Activated CD8-positive, alpha-beta T cell treated with anti-CD3 and anti-CD28 coated beads for 36 hours (primary cell): ENCODE data around the gene MAGI3. TPM values are rescaled to one million over a fixed set of nuclear protein-coding genes. Genes with fewer than 3 reads are reported as not detected.
"Not testable (repeated sequence)": the region's sequence is repeated elsewhere in the genome, so short reads cannot be mapped to it uniquely, and the experiment has no call there.

Source experiments
- ATAC-seq: fragments of 200-7000 bp; cut with Tn5 transposase; one replicate; pipeline ENCODE4 v1.10.0; 2021; ENCODE audit warnings: mild to moderate bottlenecking, moderate library complexity
- CTCF ChIA-PET: fragments of 350-600 bp; sonication (Branson Sonifier 250); formaldehyde crosslinking; loops from one replicate; lab custom pipeline; 2021; ENCODE audit warnings: antibody characterized with exemption; lab: Charles Lee
- POLR2A ChIA-PET: fragments of 350-600 bp; sonication (Branson Sonifier 250); formaldehyde crosslinking; loops from one replicate; lab custom pipeline; 2021; ENCODE audit warnings: antibody characterized with exemption; lab: Charles Lee
- DNase-seq: peaks from one replicate; pipeline ENCODE4 v3.0.0-alpha.2; 2020
- H3K27ac Mint-ChIP-seq: one replicate; pipeline ENCODE4 v1.8.0; 2021; ENCODE audit warnings: mild to moderate bottlenecking, mixed read lengths
- H3K27me3 Mint-ChIP-seq: one replicate; pipeline ENCODE4 v1.8.0; 2021; ENCODE audit warnings: mixed read lengths
- H3K36me3 Mint-ChIP-seq: one replicate; pipeline ENCODE4 v1.8.0; 2021; ENCODE audit warnings: low read depth, mixed read lengths
- H3K4me1 Mint-ChIP-seq: one replicate; pipeline ENCODE4 v1.8.0; 2021; ENCODE audit warnings: low read depth, mixed read lengths
- H3K4me3 Mint-ChIP-seq: one replicate; pipeline ENCODE4 v1.8.0; 2021; ENCODE audit warnings: mild to moderate bottlenecking, moderate library complexity, mixed read lengths
- H3K9me3 Mint-ChIP-seq: one replicate; pipeline ENCODE4 v1.8.0; 2021; ENCODE audit warnings: mixed read lengths
- intact Hi-C: fragments of 100-400 bp; cut with micrococcal nuclease; formaldehyde crosslinking; loops from one replicate; pipeline ENCODE4 v1.10.0; 2022
- total RNA-seq, 2 experiments: library from RNA; stranded (reverse); gene quantifications; one replicate each; pipeline ENCODE4 v1.2.3, GENCODE V29; 2021
- TF ChIP-seq, protein P1 (sequence below): fragments of 200-600 bp; IDR thresholded peaks from one replicate; pipeline ENCODE4 v1.8.0; 2022; ENCODE audit warnings: antibody characterized with exemption, mild to moderate bottlenecking

Gene MAGI3
- total RNA-seq, 2 experiments from 2014 or later, result 2.5 to 3.1 TPM

DNA sequence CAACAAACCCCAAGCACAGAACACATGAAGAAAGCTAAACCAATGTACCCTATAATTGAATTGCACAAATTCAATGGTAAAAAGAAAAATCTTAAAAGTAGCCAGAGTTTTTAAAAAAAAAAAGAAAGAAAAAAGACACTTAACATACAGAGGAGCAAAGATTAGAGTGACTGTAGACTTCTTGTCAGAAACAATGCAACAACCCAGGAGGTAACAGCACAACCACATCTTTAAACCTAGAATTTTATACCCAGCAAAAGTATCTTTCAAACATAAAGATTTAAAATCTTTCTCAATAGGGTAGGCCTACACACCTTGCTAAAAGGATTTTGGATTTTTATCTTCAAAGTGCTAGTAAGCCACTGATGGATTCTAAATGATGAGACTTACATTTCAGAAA is 304.6 kb downstream of the MAGI3 start:
- Mint-ChIP-seq H3K27ac (no peak overlapping the region), H3K9me3 (peaks cover 16% of the 10 kb centered on the region), H3K27me3 (no peaks in the 10 kb centered on the region), H3K36me3 (peaks cover 32% of the 10 kb centered on the region), H3K4me3 (no peak overlapping the region), H3K4me1 (no peaks in the 10 kb centered on the region)
- intact Hi-C loops, result no loop called here
- TF ChIP-seq, protein P1, sequence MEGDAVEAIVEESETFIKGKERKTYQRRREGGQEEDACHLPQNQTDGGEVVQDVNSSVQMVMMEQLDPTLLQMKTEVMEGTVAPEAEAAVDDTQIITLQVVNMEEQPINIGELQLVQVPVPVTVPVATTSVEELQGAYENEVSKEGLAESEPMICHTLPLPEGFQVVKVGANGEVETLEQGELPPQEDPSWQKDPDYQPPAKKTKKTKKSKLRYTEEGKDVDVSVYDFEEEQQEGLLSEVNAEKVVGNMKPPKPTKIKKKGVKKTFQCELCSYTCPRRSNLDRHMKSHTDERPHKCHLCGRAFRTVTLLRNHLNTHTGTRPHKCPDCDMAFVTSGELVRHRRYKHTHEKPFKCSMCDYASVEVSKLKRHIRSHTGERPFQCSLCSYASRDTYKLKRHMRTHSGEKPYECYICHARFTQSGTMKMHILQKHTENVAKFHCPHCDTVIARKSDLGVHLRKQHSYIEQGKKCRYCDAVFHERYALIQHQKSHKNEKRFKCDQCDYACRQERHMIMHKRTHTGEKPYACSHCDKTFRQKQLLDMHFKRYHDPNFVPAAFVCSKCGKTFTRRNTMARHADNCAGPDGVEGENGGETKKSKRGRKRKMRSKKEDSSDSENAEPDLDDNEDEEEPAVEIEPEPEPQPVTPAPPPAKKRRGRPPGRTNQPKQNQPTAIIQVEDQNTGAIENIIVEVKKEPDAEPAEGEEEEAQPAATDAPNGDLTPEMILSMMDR, result no peak
- DNase-seq, result no peak
- ChIA-PET POLR2A (no interaction called here), CTCF (no interaction called here)
- no peak for ATAC-seq

DNA sequence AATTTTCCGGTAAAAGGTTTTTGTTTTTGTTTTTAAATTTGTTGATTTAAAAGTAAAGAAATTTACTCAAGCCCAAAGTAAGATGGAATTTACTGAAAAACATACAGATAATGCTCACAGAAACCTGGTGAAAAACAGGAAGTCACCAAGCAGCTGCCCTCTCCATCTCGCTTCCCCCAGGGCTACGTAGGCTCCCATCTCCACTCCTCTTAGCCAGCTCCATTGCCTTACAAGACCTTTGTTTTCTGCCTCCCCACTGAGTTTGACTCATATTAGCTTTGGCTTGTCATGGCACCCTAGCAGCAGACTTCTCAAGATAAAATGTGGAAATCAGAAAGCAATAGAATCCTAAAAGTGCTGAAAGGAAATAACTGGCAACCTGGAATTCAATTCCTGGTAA is 311.1 kb downstream of the MAGI3 start:
- POLR2A ChIA-PET, result no interaction called here
- TF ChIP-seq, protein P1, result no peak
- H3K36me3 Mint-ChIP-seq, result peaks cover 6% of the 10 kb centered on the region
- H3K4me3 Mint-ChIP-seq, result no peak overlapping the region
- no peaks in the 10 kb centered on the region for H3K27me3 Mint-ChIP-seq
- ATAC-seq (no peak), DNase-seq (no peak)
- no peaks in the 10 kb centered on the region for H3K9me3 Mint-ChIP-seq
- CTCF ChIA-PET, result interaction anchor here (0.6 kb wide), 1 partner anchor 257 kb away, joined by 3 read pairs; no protein-coding TSS in a partner anchor
- H3K4me1 Mint-ChIP-seq, result peaks cover 6% of the 10 kb centered on the region
- intact Hi-C loops, result no loop called here
- no peak overlapping the region for H3K27ac Mint-ChIP-seq

DNA sequence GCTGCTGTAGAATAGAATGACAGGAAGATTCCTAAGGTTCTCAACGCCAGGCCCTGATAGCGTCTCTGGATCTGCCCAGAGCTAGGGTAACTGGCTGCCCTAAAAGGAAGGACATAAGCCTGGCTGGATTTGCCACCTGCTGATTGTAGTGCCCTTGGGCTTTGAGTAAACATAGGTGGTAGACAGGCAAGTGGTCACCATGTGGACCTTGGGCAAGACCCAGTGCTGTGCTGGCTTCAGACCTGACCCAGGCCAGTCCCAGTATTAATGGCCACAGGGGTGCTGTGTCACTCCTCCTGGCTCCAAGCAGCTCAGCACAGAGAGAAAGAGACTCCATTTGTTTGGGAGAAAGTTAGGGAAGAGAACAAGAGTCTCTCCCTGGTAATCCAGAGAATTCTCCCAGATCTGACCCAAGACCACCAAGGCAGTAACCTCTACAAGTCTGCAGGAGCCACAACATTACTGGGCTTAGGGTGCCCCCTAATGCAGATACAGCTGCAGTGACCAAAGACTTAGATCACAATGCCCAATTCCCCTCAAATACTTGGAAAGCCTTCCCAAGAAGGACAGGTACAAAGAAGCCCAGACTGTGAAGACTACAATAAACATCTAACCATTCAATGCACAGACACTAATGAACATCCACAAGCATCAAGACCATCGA is 324.4 kb downstream of the MAGI3 start:
- Mint-ChIP-seq H3K27ac (no peak overlapping the region), H3K9me3 (peaks cover 14% of the 10 kb centered on the region), H3K4me1 (no peaks in the 10 kb centered on the region), H3K4me3 (no peak overlapping the region), H3K36me3 (peaks cover 36% of the 10 kb centered on the region), H3K27me3 (no peaks in the 10 kb centered on the region)
- TF ChIP-seq, protein P1, result no peak
- no peak for ATAC-seq
- POLR2A ChIA-PET, result no interaction called here
- DNase-seq, result no peak
- CTCF ChIA-PET, result no interaction called here
- intact Hi-C loops, result no loop called here

DNA sequence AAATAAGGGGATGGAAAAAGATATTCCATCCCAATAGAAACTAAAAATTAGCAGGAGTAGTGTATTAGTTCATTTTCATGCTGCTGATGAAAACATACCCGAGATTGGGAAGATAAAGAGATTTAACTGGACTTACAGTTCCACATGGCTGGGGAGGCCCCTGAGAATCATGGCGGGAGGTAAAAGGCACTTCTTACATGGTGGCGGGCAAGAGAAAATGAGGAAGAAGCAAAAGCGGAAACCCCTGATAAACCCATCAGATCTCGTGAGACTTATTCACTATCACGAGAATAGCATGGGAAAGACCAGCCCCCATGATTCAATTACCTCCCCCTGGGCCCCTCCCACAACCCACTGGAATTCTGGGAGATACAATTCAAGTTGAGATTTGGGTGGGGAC is 327.2 kb downstream of the MAGI3 start:
- H3K4me3 Mint-ChIP-seq, POLR2A ChIA-PET, CTCF ChIA-PET, DNase-seq, ATAC-seq, H3K4me1 Mint-ChIP-seq, intact Hi-C loops, H3K27me3 Mint-ChIP-seq, H3K27ac Mint-ChIP-seq: not testable (repeated sequence)
- peaks cover 53% of the 10 kb centered on the region for H3K36me3 Mint-ChIP-seq
- H3K9me3 Mint-ChIP-seq, result peaks cover 14% of the 10 kb centered on the region

DNA sequence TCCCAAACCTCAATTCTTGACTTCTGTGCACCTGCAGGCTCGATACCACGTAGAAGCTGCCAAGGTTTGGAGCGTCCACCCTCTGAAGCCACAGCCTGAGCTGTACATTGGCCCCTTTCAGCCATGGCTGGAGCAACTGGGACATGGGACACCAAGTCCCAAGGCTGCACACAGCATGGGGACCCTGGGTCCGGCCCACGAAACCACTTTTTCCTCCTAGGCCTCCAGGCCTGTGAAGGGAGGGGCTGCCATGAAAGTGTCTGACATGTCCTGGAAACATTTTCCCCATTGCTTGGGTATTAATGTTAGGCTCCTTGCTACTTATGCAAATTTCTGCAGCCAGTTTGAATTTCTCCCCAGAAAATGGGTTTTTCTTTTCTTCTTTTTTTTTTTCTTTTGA is 328.3 kb downstream of the MAGI3 start:
- DNase-seq, result not testable (repeated sequence)

DNA sequence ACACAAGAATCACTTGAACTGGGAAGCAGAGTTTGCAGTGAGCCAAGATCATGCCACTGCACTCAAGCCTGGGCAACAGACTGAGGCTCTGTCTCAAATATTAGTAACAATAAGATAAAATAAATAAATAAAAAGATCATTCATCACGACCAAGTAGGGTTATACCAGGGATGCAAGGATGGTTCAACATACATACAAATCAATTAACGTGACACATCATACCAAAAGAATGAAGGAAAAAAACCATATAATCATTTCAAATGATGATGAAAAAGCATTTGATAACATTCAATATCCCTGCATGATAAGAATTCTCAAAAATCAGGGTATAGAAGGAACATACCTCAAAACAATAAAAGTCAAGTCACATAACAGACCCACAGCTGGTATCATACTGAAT is 330.7 kb downstream of the MAGI3 start:
- H3K36me3 Mint-ChIP-seq, result peaks cover 63% of the 10 kb centered on the region
- intact Hi-C loops, result no loop called here

More for the DNA sequence above, 328.3 kb downstream of the MAGI3 start:
- CTCF ChIA-PET, H3K27me3 Mint-ChIP-seq, intact Hi-C loops, ATAC-seq, POLR2A ChIA-PET, H3K27ac Mint-ChIP-seq, H3K4me3 Mint-ChIP-seq, H3K4me1 Mint-ChIP-seq: not testable (repeated sequence)
- peaks cover 56% of the 10 kb centered on the region for H3K36me3 Mint-ChIP-seq
- peaks cover 14% of the 10 kb centered on the region for H3K9me3 Mint-ChIP-seq

More for the DNA sequence above, 330.7 kb downstream of the MAGI3 start:
- no peak overlapping the region for H3K27ac Mint-ChIP-seq
- H3K27me3 Mint-ChIP-seq, result no peaks in the 10 kb centered on the region
- CTCF ChIA-PET, result no interaction called here
- no peak overlapping the region for H3K4me3 Mint-ChIP-seq
- no peak for DNase-seq
- TF ChIP-seq, protein P1, result no peak
- no peaks in the 10 kb centered on the region for H3K4me1 Mint-ChIP-seq
- POLR2A ChIA-PET, result no interaction called here
- no peak for ATAC-seq
- H3K9me3 Mint-ChIP-seq, result peaks cover 14% of the 10 kb centered on the region
